ENCODE data around the gene GLO1. TPM values are rescaled to one million over a fixed set of nuclear protein-coding genes. Genes with fewer than 3 reads are reported as not detected.

GLO1 gene
- total RNA-seq, 1 donor from 2014 or later, result 179 TPM

DNA sequence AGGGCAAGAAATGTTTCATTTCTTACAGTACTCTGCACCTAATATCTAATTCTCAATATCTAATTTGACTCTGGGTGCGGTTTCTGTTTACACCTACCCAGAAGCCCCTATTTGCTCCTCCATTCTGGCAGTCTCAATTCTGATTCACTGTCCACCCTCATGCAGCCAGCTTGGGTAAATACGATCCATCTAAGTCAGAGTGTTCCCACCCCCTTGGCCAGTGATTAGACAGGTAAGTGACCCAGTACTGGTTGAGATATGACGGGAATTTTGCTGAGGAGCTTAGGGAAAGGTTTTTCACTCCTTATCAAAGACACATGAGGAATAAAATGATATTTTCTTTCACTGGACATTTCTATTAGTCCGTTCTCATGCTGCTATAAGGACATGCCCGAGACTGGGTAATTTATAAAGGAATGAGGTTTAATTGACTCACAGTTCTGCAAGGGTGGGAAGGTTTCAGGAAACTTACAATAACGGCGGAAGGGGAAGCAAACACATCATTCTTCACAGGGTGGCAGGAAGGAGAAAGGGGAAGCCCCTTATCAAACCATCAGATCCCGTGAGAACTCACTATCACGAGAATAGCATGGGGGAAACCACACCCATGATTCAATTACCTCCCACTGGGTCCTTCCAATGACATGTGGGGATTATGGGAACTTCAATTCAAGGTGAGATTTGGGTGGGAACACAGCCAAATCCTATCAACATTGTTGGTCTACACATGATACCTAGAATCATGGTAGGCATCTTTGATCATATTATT is 29.4 kb downstream of the GLO1 start:
- DNase-seq (ENCODE audit: low read depth), result no peak

DNA sequence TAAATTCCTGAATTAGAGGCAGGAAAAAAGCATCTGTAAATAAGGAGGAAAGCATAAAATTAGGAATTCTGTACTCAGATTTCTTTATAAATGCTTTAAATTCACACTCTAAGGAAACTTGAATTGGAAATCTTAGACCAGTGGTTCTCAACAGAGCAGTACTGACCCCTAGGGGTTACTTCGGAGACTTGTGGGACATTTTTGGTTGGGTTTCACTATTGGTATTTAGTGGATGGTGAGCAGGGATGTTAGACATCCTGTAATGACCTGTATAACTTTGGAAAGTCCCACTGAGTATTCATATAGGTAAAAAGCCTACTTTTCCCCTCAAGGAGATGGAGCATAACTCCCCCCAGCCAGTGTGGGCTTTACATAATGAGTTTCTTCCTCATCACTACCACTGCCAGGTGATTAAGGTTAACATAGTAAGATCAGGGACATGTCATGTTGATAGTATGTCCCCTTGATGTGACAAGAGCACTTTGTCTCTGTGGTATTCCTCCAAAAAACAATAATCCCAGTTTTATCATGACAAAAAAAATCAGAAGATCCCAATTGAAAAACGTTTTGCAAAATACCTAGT is 31.0 kb downstream of the GLO1 start:
- DNase-seq (ENCODE audit: low read depth), result peak; percentile 62

DNA sequence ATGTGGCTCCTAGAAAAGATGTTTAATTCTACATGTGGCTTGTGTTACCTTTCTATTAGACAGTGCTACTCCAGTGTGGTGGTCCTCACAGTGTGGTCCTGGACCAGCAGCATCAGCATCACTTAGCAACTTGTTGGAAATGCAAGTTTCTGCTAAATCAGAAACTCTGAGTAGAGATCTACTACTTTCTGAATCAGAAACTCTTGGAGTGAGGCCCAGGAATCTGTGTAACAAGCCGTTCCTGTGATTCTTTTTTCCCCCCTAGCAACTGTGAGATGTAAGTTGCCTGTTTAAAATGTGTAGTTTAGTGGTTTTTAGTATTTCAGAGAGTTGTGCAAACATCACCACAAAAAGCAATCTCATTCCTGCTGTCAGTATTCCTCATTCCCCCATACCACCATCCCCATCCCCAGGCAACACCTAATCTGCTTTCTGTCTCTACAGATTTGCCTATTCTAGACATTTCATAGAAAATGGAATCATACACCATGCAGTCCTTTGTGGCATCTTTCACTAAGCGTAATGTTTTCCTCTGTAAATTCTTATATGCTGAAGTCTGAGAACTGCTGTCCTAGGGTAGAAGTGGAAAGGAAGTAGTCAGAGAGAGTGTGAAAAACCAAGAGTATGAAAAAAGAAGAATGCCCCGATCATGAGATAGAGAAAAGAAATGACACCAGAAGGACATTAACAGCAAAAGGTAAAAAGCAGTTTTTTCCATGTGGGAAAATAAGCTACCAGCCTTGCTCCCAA is 44.4 kb downstream of the GLO1 start:
- no peak for DNase-seq (ENCODE audit: low read depth)

DNA sequence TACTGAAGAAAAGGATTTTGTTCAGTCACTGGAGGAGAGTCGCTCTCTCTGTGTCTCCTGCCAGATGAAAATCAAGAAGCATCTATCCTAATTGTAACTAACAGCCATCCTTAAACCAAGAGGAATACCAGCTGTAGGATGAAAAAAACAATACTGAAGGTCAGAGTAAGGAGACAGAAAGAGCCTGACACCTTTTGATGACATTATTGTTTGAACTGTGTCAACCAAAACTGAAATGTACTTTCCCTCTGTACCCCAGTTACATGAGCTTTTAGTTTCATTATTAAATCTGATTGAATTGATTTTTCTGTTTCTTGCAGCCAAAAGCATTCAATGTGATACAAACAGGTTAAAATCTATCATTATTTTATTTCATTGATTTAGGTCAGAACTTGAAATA is 46.0 kb downstream of the GLO1 start:
- no peak for DNase-seq (ENCODE audit: low read depth)

DNA sequence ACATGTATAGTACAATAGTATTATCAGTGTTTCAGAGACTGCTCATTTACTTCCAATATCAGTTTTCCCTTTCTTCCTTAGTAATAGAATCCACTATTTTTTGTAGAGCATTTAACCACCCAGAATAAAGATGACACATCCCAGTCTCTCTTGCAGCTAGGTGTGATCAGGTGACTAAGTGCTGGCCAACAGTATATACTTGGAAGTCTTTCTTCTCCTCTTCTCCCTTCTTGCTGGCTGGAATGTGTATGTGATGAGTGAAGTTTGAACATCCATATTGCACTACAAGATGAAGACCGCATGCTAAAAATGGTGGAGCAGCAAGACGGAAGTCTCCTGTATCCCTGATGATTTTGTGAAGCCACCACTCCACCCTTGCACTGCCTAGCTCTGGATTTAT is 48.7 kb downstream of the GLO1 start:
- DNase-seq (ENCODE audit: low read depth), result no peak

DNA sequence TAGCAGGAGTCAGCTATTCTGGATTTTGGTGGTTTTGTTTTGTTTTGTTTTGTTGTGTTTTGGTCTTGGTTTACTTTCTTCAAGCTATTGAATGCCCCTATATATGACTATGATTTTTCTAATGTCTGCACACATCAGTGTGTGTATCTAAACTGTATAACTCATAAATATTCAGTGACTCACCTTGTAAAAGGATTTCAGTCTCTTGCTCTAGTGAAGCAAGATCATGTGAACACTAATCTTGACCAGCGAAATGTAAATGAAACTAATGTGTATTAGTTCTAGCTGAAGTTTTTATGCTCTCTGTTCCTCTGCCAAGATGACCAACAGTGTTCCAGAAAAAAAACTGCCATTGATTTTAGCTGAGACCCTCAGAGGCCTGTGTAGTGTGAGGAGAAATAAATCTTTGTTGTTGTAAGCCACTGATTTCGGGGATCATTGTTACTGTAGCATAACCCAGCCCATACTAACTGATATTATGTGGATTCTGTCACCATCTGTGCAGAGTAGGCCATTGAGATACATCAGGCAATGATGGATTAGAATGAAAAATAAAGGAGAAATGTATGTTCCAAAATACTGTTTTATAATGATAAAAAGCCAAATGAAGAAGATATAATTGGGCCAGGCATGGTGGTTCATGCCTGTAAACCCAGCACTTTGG is 51.7 kb downstream of the GLO1 start:
- DNase-seq (ENCODE audit: low read depth), result no peak

DNA sequence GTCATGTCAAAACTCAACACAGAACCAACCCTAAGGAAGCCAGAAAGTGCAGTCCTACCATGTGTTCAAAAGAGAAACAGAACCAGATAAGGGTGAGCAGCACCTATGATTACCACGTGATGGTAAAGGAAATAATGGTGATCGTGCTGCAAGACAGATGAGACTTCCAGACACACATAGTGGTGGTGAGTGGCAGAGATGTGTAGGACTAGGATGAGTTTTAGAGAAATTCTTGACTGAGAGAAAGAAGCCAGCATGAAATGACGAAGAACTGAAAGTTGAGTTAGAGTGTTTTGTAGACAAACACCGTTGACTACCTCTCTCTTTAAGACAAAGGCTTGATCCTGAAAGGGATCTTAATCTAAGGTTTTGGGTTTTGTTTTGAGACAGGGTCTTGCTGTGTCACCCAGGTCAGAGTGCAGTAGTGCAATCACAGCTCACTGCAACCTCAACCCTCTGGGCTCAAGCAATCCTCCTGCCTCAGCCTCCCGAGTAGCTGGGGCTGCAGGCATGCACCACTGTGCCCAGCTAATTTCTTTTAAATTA is 52.7 kb downstream of the GLO1 start:
- DNase-seq (ENCODE audit: low read depth), result no peak

DNA sequence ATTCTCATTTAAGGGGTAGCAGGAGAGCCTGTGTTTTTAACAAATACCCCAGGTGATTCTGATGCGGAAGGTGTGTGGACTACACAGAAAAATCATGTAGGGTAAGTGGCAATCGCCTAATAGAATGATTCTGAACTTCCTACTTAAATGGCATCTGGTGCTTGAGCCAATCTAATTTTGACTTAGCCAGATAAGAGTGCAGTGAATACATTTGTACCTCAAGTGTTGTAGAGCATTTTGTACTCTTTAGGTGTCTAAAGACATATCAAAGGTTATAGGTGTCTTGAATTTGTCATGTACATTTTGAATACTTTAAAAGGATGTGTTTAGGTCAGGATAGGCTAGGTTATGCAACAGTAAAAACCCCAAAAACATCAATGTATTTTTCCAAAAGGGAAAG is 53.2 kb downstream of the GLO1 start:
- no peak for DNase-seq (ENCODE audit: low read depth)

DNA sequence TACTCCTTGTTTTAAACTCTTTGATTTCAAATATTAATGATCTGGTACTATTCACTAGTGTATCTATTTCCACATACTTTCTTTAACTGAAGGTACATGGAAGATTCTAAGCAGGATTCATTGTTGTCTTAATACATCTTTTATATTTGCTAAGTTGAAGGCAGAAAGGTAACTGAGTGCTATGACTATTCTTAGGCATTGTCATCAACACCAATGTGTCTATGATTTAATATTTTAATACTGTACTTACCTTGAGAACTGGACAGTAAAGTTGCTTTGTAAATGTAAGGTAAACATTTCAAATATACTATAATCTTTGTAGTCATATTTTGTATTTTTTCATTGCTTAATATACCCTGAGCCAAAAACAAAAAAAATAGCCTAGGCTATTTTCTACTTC is 54.3 kb downstream of the GLO1 start:
- no peak for DNase-seq (ENCODE audit: low read depth)

DNA sequence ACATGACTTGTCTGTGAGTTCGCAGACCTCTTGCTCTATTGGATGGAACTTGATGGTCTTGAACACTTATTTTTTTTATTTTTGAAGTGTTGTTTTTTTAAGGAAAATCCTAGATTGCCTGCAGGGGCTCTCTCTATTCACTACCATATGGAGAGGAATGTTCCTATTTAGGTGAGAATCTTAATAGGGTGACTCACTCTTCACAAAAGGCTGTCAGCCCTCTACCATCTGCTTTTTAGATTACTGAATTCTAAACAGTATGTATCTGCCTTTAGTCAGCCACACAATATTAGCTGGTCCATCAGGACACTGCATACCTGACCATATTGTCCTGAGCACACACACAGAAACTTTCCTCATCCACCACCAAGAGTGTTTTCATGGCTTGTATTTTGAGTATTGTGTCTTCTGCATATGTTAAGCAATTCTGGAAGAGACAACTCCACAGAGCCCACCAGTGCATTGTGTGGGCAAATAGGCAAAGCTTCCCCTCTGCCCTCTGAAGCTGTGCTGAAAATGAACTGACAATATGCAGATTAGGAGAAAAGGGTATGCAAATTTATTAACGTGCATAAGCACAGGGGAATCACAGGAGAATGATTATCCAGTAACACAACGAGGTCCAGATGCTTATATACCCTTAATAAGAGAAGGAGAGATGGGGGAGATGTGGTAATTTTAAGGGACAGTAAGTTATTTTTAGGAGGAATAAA is 56.6 kb downstream of the GLO1 start:
- no peak for DNase-seq (ENCODE audit: low read depth)

DNA sequence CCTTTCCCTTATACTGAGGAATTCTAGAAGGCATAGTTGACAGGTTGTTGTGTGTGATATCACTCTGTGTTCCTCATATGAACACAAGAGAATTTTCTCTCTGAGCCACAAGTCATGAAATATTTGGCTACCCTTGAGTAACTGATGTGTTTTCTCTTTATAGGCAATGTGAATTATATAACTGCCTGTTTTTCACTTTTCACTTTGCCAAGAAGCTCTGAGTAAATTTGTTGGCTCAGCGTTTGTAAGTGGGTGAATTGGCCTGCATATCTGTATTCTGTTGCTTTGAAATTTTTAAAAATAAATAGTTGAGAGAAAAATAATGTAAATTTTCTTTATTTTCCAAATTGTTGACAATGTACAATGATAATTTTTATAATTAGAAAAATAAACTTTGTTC is 58.0 kb downstream of the GLO1 start:
- DNase-seq (ENCODE audit: low read depth), result no peak

DNA sequence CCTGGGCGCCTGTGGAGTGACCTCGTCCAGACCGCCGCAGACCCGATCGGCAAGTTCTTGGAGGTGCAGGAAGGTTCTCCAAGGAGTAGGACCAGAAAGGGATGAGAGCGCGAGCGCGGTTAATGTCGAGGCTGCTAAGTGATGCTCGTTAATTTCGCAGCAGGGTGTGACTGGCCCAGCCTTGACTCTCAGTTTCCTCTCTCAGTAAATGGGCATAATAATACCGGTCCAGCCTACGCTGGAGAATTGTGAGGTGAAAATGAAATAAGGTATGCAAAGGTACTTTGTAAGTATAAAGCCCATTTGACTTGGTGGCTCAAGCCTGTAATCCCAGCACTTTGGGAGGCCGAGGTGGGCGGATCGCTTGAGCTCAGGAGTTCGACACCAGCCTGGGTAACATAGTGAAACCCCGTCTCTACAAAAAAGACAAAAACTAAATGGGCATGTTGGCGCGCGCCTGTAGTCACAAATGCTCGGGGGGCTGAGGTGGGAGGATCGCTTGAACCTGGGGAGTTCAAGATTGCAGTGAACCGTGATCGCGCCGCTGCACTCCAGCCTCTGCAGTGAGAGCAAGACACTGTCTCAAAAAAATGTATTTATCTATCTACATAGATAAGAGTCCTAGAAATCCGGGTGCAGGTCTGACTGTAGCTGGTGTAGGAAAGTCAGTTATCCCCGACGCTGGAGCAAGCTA is 62.6 kb downstream of the GLO1 start:
- peak; percentile 3 for DNase-seq (ENCODE audit: low read depth)

DNA sequence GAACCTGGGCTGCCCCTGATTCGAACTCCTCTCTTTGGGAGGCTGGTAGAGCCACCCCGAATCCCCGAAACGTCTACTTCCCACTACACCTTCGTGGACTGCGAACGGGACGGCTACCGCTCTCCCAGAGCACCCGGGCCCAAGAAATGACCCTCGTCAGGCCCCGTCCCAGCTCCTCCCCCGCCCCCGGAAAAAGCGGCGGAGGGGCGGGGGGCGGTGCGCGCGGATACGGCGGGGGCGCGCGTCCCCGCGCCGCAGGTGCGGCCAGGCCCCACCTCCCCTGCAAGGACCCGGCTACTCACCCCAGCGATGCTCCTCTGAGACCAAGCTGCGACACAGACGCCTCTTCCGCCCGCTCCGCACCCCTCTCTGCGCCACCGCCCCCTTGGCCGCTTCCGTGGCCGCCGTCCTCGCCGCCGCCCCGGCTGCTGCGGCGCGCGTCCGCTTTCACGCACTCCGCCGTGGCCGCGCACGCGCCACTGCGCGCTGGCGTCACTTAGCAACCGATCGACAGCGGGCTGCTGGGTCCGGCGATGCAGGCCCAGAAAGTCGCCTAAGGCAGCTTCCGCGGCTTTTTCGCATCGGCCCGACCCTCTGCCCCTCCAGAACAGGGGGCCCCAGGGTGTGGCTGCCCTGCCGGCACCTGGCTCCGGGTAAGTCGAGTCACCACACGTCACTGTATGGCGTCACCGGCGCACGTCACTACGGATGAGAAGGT is 63.3 kb downstream of the GLO1 start, which contains the start of gene BTBD9:
BTBD9 (minus strand) TSS at position 432 of the 718 bp plus-strand sequence.
- DNase-seq (ENCODE audit: low read depth), result peak; percentile 83

DNA sequence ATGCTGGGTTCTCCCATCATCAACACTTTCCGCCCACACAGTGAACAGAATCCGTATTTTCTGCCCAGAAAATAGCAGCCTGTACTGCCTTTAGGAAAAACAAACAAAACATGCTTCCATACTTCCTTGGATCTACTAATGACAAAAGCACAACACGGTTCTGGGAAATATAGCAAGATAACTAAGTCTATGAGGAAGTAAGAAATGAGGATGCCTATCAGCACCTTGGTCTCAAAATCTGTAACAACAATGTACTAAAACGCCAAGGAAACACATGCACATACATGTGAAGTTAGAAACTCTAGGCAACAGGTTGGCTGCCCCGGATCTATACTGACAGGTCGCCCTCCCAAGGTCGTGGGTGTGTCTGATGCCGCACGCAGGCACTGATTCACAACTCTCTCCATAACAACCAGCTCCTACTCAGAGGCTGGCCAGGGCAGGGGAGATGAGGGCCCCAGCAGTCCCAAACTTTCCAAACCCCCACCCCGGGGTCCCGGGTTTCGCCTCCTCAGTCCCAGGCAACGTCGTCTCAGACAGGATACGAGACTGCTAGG is 63.9 kb downstream of the GLO1 start:
- DNase-seq (ENCODE audit: low read depth), result no peak

DNA sequence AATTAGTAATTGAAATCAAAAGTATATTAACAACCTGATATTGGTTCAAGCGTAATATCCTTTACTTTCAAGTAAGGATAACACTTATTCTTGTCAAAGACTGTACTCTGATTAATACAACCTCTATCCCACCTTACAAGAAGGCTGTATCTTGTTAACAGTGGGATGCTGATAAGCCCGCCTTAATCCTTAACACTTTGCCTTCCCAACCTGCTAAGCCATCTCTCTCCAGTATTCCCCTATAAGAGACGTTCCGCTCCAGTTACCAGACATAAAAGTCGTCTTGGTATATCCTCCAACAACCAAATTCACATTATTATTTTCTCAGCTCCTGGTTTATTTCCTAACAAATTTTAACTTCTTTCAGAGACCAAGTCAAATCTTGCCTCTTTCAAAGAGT is 65.2 kb downstream of the GLO1 start:
- DNase-seq (ENCODE audit: low read depth), result no peak

DNA sequence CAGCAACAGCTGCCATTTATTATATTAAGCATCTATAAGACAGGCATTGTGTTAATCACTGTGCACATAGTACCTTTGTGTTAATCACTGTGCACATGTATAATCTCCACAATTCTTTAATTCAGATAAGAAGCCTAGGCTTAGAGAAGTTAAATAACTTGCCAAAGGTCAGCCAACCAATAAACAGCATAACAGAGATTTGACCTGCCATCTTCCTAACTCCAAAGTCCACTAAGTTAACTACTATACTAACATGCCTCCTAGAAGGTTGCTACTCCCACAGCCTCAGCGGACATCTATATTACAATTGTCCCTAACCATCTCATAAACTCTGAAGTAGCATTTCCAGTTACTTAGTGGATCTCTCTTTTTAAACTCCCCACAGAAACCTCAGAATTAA is 66.9 kb downstream of the GLO1 start:
- DNase-seq (ENCODE audit: low read depth), result no peak

DNA sequence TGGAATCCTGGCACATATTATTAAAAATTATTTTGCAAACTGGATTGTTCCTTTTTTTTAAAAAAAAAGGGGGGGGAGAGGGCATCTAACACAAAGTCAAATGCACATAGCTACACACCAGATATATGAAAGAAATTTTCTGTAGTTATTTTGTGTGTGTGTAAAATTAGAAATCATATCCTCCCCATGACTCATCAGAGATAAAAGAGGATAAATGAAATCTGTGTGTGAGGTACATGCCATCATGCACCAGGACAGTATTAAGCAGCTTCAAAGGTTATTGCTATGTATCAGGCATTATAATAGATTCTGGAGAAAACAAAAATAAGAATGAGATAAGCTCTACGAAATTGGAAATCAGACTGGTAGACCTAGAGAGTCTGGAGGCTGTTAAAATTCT is 68.4 kb downstream of the GLO1 start:
- peak; percentile 15 for DNase-seq (ENCODE audit: low read depth)

DNA sequence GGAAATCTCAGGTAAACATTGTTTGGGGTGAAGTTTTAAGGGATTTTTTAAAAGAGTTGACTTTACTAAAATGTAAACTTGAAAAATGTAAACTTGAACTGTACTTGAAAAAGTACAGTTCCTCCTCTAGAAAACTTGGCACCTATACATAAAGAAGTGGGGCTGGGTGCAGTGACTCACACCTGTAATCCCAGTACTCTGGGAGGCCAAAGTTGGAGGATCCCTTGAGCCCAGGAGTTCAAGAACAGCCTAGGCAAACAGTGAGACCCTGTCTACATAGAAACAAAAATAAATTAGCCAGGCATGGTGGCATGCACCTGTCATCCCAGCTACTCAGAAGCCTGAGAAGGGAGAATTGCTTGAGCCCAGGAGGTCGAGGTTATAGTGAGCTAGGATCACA is 70.5 kb downstream of the GLO1 start:
- peak; percentile 14 for DNase-seq (ENCODE audit: low read depth)

DNA sequence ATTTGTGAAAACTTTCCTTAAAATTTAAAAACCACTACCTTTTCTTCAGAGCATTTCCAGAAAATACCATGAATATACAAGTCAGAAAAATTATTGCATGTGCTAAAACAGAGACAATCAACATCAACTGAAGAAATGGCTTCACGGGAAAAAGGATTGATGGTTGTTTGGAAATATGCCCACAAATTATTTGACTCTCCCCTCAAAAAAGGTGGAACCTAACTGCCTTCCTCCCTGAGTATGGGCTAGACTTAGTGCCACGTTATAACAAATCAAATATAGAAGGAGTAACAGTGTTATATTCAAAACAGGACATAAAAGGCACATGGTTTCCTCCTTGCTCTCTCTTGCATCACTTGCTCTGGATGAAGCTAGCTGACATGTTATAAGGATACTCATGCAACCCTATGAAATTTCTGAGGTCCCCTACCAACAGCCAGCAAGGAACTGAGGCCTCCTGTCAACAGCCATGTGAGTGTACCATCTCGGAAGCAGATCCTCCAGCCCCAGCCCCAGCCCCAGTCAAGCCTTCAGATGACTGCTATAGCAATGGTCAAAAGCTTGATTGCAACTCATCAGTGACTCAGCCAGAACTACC is 71.7 kb downstream of the GLO1 start:
- DNase-seq (ENCODE audit: low read depth), result no peak

All from myocyte (in vitro differentiated cells).